Measurements from ENCODE around the gene FUBP3. TPM values are rescaled to one million over a fixed set of nuclear protein-coding genes. Genes with fewer than 3 reads are reported as not detected.
A peak's percentile ranks its signal among the peaks of the same experiment; 100 is the strongest.

Gene FUBP3
- 10 to 100 TPM; 46.1 to 51.6 TPM for total RNA-seq
- polyA plus RNA-seq = 10 to 100 TPM; 27.4 to 34.9 (median 28.7) TPM
- 47.6 to 75.0 (median 61.4) reads per million in 6 experiments for total RNA-seq

DNA sequence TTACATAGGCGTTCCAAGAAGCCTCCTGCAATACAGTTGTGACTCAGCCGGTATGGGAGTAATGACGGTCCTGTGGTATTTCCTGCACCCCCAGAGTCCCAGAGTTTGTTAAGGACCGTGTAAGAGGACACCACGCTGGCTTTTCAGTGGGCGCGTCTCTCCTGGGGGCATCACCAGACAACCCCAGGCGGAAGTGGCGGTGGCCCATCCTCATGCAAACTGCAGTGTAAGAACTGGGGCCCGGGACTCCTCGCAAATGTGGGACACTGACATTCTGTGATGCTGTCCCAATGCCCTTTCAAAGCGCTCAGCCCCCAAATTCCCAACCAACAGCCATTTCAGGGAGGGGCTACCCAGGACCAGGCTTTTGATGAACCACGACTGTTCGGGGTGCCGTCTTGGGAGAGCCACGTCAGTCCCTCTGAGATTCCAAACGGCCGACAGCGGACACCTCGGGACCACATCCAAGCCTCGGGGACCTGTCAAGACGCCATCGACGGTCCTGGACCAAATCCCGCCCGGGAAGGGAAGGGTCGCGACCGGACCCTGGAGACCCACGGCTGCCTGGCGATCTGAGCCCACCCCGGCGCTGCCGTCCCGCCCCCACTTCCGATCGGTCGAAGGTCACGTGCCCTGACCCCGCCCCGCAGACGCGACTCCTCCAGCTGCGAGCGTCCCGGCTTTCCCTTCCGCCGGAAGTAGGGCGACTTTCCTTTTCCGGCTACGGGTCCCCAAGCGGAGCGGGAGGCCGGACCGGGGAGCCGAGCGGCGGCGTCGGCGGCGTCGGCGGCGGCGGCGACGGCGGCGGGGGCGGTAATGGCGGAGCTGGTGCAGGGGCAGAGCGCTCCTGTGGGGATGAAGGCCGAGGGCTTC, at the start of gene FUBP3:
TSS of gene FUBP3 (plus strand) at position 713 of the 873 bp plus-strand sequence. CDS start at position 817, 104 bp downstream.
- Mint-ChIP-seq H3K27ac (peak within 1 kb of the TSS; percentile 91 to 96 (median 93)), H3K4me3 (peak within 1 kb of the TSS; percentile 86 to 95 (median 91)), H3K36me3 (peaks cover 0 to 22% (median 0%) of the 10 kb centered on the region in 3 donors), H3K4me1 (peaks cover 15 to 58% (median 46%) of the 10 kb centered on the region in 4 donors), H3K9me3 (no peaks in the 10 kb centered on the region), H3K27me3 (no peaks in the 10 kb centered on the region)
- ATAC-seq (peak; percentile 80 to 84), DNase-seq (peak; percentile 75 to 90 (median 81))
- POLR2A ChIA-PET = interaction anchor here (0.7 to 1.0 kb wide), 2 partner anchors 37 to 114 kb away, joined by 3 to 5 read pairs; partner anchors contain the start of gene EXOSC2

GRCh38 chr9:130530938-130531337, 48.4 kb upstream of the FUBP3 start:
- POLR2A ChIA-PET = no interaction called here
- ATAC-seq = no peak

DNA sequence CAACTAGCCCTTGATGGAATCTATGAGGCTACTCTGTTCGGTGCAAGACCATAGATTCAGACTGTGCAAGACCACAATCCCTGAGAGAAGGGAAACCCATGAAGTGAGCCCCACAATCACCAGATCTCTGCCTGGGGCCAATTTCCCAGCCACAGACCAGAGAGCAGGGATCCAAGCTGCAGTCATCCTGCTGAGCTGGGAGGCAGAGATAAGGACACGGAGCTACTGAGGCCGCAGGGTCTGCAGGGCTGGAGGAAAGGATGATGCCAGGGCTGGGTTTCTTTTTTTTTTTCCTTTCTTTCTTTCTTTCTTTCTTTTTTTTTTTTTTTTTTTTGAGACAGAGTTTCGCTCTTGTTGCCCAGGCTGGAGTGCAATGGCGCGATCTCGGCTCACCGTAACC, 47.7 kb upstream of the FUBP3 start:
- ATAC-seq = no peak
- no peak for DNase-seq
- Mint-ChIP-seq H3K27ac (no peak overlapping the region), H3K4me1 (peaks cover under 1 to 10% (median 5%) of the 10 kb centered on the region in 4 donors), H3K9me3 (no peaks in the 10 kb centered on the region), H3K36me3 (peaks cover 0 to 3% (median 0%) of the 10 kb centered on the region in 3 donors), H3K27me3 (peaks cover 13 to 48% (median 20%) of the 10 kb centered on the region in 5 donors), H3K4me3 (no peak overlapping the region)
- POLR2A ChIA-PET = interaction anchor here (0.7 kb wide), 1 partner anchor 247 kb away, joined by 5 read pairs; no protein-coding TSS in a partner anchor

More at GRCh38 chr9:130530938-130531337, 48.4 kb upstream of the FUBP3 start:
- peaks cover 0 to 3% (median 0%) of the 10 kb centered on the region in 3 donors for H3K36me3 Mint-ChIP-seq
- no peak for DNase-seq
- peaks cover 10 to 42% (median 16%) of the 10 kb centered on the region in 5 donors for H3K27me3 Mint-ChIP-seq
- no peak overlapping the region for H3K27ac Mint-ChIP-seq
- H3K4me1 Mint-ChIP-seq = peaks cover 0 to 6% (median 2%) of the 10 kb centered on the region in 4 donors
- no peaks in the 10 kb centered on the region for H3K9me3 Mint-ChIP-seq
- H3K4me3 Mint-ChIP-seq = no peak overlapping the region

GRCh38 chr9:130532426-130533080, 46.8 kb upstream of the FUBP3 start:
- Mint-ChIP-seq H3K9me3 (no peaks in the 10 kb centered on the region), H3K36me3 (peaks cover 0 to 3% (median 0%) of the 10 kb centered on the region in 3 donors), H3K27ac (peak overlapping the region in 1 of 10 donors; percentile 40), H3K4me1 (peaks cover 3 to 19% (median 10%) of the 10 kb centered on the region in 4 donors), H3K4me3 (no peak overlapping the region), H3K27me3 (peaks cover 16 to 48% (median 24%) of the 10 kb centered on the region in 5 donors)
- no peak for DNase-seq
- ATAC-seq = no peak
- POLR2A ChIA-PET = interaction anchor here (0.5 kb wide), 1 partner anchor 25 kb away, joined by 3 read pairs; no protein-coding TSS in a partner anchor

GRCh38 chr9:130535818-130536521, 43.4 kb upstream of the FUBP3 start:
- no peaks in the 10 kb centered on the region for H3K9me3 Mint-ChIP-seq
- H3K27ac Mint-ChIP-seq = no peak overlapping the region
- peaks cover 31 to 81% (median 48%) of the 10 kb centered on the region in 5 donors for H3K27me3 Mint-ChIP-seq
- peaks cover 10 to 25% (median 15%) of the 10 kb centered on the region in 4 donors for H3K4me1 Mint-ChIP-seq
- POLR2A ChIA-PET = interaction anchor here (0.6 kb wide), 1 partner anchor 79 kb away, joined by 3 read pairs; no protein-coding TSS in a partner anchor
- peak overlapping the region in 2 of 10 donors; percentile 11 to 25 for H3K4me3 Mint-ChIP-seq
- ATAC-seq (no peak), DNase-seq (no peak)
- peaks cover 0 to 5% (median 0%) of the 10 kb centered on the region in 3 donors for H3K36me3 Mint-ChIP-seq

DNA sequence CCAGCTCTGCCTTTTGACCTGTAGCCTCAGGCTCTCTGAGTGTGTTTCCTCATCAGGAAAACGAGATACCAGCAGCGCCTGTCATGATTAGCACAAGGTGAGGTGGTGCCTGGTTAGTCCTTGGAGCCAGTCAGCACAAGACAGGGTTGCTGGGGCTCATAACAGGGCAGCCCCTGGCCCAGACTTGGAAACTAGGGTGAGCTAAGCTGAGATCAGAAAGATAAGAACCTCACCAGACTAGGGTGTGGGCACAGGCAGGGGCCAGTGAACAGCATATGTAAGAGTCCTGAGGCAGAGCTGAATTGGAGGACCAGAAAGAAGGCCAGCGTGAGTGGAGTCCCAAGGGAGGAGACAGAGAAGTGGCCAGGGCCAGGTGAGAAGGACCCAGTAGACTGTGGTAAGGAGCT, 42.7 kb upstream of the FUBP3 start:
- Mint-ChIP-seq H3K4me3 (peak overlapping the region in 2 of 10 donors; percentile 7 to 38), H3K27ac (no peak overlapping the region)
- POLR2A ChIA-PET = no interaction called here

DNA sequence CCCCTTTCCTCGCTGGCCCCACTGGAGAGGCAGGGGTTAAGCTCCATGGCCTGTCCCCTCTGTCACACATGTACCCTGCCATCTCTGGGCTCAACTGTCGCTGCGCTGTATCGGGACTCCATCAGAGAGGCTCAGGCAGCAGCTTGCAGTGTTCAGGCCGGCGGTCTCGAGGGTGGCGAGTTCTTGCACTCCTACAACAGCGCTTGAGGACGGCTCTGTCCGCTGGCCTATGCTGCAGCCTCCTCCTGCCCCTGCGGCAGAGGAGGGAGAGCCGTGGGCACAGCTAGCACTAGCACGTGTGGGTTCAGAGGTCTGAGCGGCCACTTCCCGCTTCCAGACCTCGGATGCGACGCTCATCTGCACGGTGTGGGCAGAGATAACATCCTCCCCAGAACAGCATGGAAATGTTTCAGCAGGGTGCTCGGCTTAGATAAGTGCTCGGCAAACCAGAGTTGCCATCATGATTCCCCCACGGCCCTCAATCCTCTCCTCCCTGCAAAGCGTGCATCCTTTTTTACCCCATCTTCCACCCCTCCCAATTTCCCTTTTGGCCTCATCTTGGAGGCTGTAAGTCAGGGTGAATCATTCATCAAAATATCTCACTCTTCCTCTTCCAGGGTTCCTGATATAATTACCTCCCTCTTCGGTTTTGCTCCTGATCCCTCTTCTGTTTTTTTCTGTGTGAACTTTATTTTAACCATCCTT, 41.9 kb upstream of the FUBP3 start:
- POLR2A ChIA-PET = no interaction called here
- peak in 1 of 2 donors; percentile 32 for ATAC-seq
- H3K36me3 Mint-ChIP-seq = peaks cover 0 to 3% (median 0%) of the 10 kb centered on the region in 3 donors
- peak overlapping the region in 6 of 10 donors; percentile 15 to 54 (median 44) for H3K4me3 Mint-ChIP-seq
- H3K4me1 Mint-ChIP-seq = peaks cover 10 to 25% (median 19%) of the 10 kb centered on the region in 4 donors
- H3K27me3 Mint-ChIP-seq = peaks cover 34 to 93% (median 48%) of the 10 kb centered on the region in 5 donors
- no peaks in the 10 kb centered on the region for H3K9me3 Mint-ChIP-seq
- H3K27ac Mint-ChIP-seq = no peak overlapping the region
- no peak for DNase-seq

More for the DNA sequence above, 42.7 kb upstream of the FUBP3 start:
- ATAC-seq = no peak
- no peak for DNase-seq
- H3K36me3 Mint-ChIP-seq = peaks cover 0 to 5% (median 0%) of the 10 kb centered on the region in 3 donors
- H3K9me3 Mint-ChIP-seq = no peaks in the 10 kb centered on the region
- H3K27me3 Mint-ChIP-seq = peaks cover 33 to 88% (median 48%) of the 10 kb centered on the region in 5 donors
- H3K4me1 Mint-ChIP-seq = peaks cover 10 to 25% (median 17%) of the 10 kb centered on the region in 4 donors

DNA sequence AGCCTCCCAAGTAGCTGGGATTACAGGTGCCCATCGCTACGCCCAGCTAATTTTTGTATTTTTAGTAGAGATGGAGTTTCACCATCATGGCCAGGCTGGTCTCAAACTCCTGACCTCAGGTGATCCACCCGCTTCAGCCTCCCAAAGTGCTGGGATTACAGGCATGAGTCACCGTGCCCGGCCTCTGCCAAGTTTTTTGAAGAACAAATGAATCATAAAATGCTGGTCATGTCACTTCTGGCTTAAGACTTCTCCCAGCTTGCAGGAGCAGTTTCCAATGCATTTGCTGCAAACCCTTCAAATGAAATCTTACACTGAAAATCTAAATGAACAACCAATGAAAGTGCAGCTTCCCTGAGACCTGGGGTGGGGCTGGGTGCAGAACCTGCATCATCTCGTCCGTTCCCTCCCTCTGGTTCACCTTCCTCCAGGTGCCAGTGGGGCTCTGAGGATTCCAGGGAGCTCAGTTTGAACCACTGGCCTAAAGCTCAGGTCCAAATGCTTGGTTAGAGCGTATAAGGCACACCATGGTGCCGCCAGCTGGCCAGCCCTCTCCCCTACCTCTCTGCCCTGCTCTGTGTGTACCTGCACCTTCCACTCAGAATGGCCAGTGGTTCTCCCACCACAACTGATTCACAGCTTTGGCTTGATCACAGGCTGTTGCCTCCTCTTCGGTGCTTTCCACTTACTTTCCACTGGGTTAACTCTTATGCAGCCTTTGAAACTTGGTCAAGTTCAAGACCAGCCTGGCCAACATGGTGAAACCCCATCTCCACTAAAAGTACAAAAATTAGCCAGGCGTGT, 39.8 kb upstream of the FUBP3 start:
- Mint-ChIP-seq H3K36me3 (peaks cover 0 to 2% (median 0%) of the 10 kb centered on the region in 3 donors), H3K27ac (no peak overlapping the region), H3K9me3 (no peaks in the 10 kb centered on the region), H3K4me1 (peaks cover 10 to 25% (median 21%) of the 10 kb centered on the region in 4 donors), H3K27me3 (peaks cover 37 to 91% (median 50%) of the 10 kb centered on the region in 5 donors), H3K4me3 (no peak overlapping the region)
- no peak for ATAC-seq
- POLR2A ChIA-PET = no interaction called here
- DNase-seq = no peak

GRCh38 chr9:130541533-130541932, 37.8 kb upstream of the FUBP3 start:
- no peak for ATAC-seq
- POLR2A ChIA-PET = no interaction called here
- H3K27ac Mint-ChIP-seq = no peak overlapping the region
- peaks cover 0 to 2% (median 0%) of the 10 kb centered on the region in 3 donors for H3K36me3 Mint-ChIP-seq
- H3K4me3 Mint-ChIP-seq = no peak overlapping the region
- peaks cover 10 to 18% (median 16%) of the 10 kb centered on the region in 4 donors for H3K4me1 Mint-ChIP-seq
- H3K27me3 Mint-ChIP-seq = peaks cover 29 to 72% (median 40%) of the 10 kb centered on the region in 5 donors
- no peaks in the 10 kb centered on the region for H3K9me3 Mint-ChIP-seq
- DNase-seq = no peak

DNA sequence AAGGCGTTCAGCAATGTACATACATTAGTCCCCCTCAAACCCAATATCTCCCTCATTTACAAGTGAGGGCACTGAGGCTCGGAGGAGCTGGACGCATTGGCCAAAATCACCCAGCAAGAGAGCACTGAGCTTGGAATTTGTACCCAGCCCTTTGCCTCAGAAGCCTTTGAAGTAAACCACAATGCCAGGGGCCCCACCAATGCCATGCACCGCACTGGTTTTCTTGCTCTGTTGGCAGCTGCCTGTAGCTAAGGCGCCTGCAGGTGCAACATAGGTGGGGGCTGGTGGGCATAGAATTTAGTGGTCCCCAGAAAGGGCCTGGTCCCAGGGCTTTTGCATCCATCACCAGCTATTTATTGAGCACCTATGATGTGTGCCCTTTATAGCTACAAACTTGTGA, 37.3 kb upstream of the FUBP3 start:
- Mint-ChIP-seq H3K4me3 (no peak overlapping the region), H3K27me3 (peaks cover 25 to 67% (median 36%) of the 10 kb centered on the region in 5 donors), H3K9me3 (no peaks in the 10 kb centered on the region), H3K4me1 (peaks cover 7 to 16% (median 12%) of the 10 kb centered on the region in 4 donors), H3K27ac (no peak overlapping the region), H3K36me3 (peaks cover 0 to 2% (median 0%) of the 10 kb centered on the region in 3 donors)
- POLR2A ChIA-PET = no interaction called here
- no peak for DNase-seq
- ATAC-seq = no peak
